GM12878 (cell line): ENCODE data around the gene SASH1. TPM values are rescaled to one million over a fixed set of nuclear protein-coding genes. Genes with fewer than 3 reads are reported as not detected.
A peak's percentile ranks its signal among the peaks of the same experiment; 100 is the strongest.

ENCODE experiments used
- ATAC-seq: fragments of 200-7000 bp; cut with Tn5 transposase; 3 replicates; pipeline ENCODE4 v1.9.1; 2020; ENCODE audit warnings: mild to moderate bottlenecking, moderate library complexity
- BruUV-seq: library from RNA; stranded (reverse); fragments of 400-500 nt; replicated peaks from 2 replicates; lab custom pipeline; 2021; lab: Mats Ljungman, UMichigan
- CTCF ChIA-PET: fragments of 300-600 bp; sonication (Branson Sonifier 250); formaldehyde crosslinking; extraction: SDS; loops from one replicate; lab custom pipeline; 2021; ENCODE audit warnings: inconsistent platforms; lab: Yijun Ruan, JAX
- POLR2A ChIA-PET: fragments of 350-600 bp; formaldehyde crosslinking; extraction: SDS; loops from one replicate; lab custom pipeline; 2021; ENCODE audit warnings: inconsistent platforms; lab: Charles Lee
- RAD21 ChIA-PET: fragments of 300-600 bp; sonication (Branson Sonifier 250); formaldehyde crosslinking; loops from one replicate; lab custom pipeline; 2023; ENCODE audit warnings: antibody characterized with exemption; ENCODE audit not compliant: unreplicated experiment; lab: Charles Lee
- SMC1A ChIA-PET: fragments of 300-600 bp; sonication (Branson Sonifier 250); formaldehyde crosslinking; loops from one replicate; lab custom pipeline; 2023; ENCODE audit not compliant: unreplicated experiment, uncharacterized antibody; lab: Charles Lee
- DNase-seq: peaks from one replicate; pipeline ENCODE4 v3.0.0-alpha.2; 2011; ENCODE audit warnings: low read depth, low spot score
- FAIRE-seq: peaks from 3 replicates; lab custom pipeline; 2011; peaks lifted over from hg19 to GRCh38; lab: Jason Lieb, UNC
- H2AFZ ChIP-seq: 2 replicates; pipeline ENCODE4 v1.6.0; 2011; ENCODE audit warnings: low read depth, low read length, control low read depth; ENCODE audit not compliant: control insufficient read depth
- H3K27ac ChIP-seq: 2 replicates; pipeline ENCODE4 v1.5.1; 2011; ENCODE audit warnings: control low read depth; ENCODE audit not compliant: control insufficient read depth, insufficient read depth
- H3K27me3 ChIP-seq, 2 experiments: replicated peaks in 1 of 2; 2 replicates each; pipeline versions ENCODE4 v1.6.0 to v1.6.1; 2011; ENCODE audit warnings: low read length in 1 of 2; ENCODE audit not compliant: control insufficient read depth in 2 of 2, insufficient read depth in 2 of 2
- H3K36me3 ChIP-seq, 2 experiments: 2 replicates each; pipeline ENCODE4 v1.5.1; 2011; ENCODE audit warnings: low read length in 1 of 2; ENCODE audit not compliant: control insufficient read depth in 2 of 2, insufficient read depth in 2 of 2
- H3K4me1 ChIP-seq: 2 replicates; pipeline ENCODE4 v1.6.1; 2011; ENCODE audit warnings: mild to moderate bottlenecking, low read length, moderate library complexity, mixed read lengths; ENCODE audit not compliant: control insufficient read depth, insufficient read depth
- H3K4me2 ChIP-seq: 2 replicates; pipeline ENCODE4 v1.6.0; 2011; ENCODE audit warnings: control low read depth; ENCODE audit not compliant: control insufficient read depth, insufficient read depth
- H3K4me3 ChIP-seq: fragments of 200-600 bp; sonication (generic); 2 replicates; pipeline ENCODE4 v1.5.1; 2016
- H3K79me2 ChIP-seq: 2 replicates; pipeline ENCODE4 v1.6.0; 2011; ENCODE audit warnings: low read length; ENCODE audit not compliant: control insufficient read depth, insufficient read depth
- H3K9ac ChIP-seq: 2 replicates; pipeline ENCODE4 v1.8.0; 2011; ENCODE audit warnings: low read length, control low read depth, mixed read lengths; ENCODE audit not compliant: control insufficient read depth, insufficient read depth
- H3K9me3 ChIP-seq: replicated peaks from 3 replicates; pipeline ENCODE4 v1.5.1; 2011; ENCODE audit warnings: mild to moderate bottlenecking, low read length; ENCODE audit not compliant: control insufficient read depth, insufficient read depth
- H4K20me1 ChIP-seq: 2 replicates; pipeline ENCODE4 v1.6.0; 2011; ENCODE audit not compliant: control insufficient read depth, insufficient read depth
- BCL11A ChIP-seq: IDR thresholded peaks from 2 replicates; pipeline ENCODE4 v1.6.1; 2011; ENCODE audit warnings: low read depth, low read length
- BHLHE40 ChIP-seq, 2 experiments: fragments of 450-650 bp in 1 of 2; IDR thresholded peaks; 2 replicates each; pipeline ENCODE4 v1.6.1; 2011 to 2017; ENCODE audit warnings: low read depth in 2 of 2, borderline replicate concordance in 1 of 2, improper control_type of control experiment in 1 of 2, low read length in 1 of 2, mild to moderate bottlenecking in 1 of 2
- BRCA1 ChIP-seq: IDR thresholded peaks from 2 replicates; pipeline ENCODE4 v1.6.1; 2011; ENCODE audit warnings: low read depth, low read length, improper control_type of control experiment
- CBFB ChIP-seq: IDR thresholded peaks from 2 replicates; pipeline ENCODE4 v1.6.1; 2016; ENCODE audit warnings: antibody characterized with exemption, low read depth
- CBX3 ChIP-seq: fragments of 200-600 bp; sonication (generic); IDR thresholded peaks from 2 replicates; pipeline ENCODE4 v1.6.1; 2016; ENCODE audit warnings: low read depth, borderline replicate concordance
- HDAC6 ChIP-seq: fragments of 200-600 bp; sonication (generic); IDR thresholded peaks from one replicate; pipeline ENCODE4 v1.8.0; 2017; ENCODE audit warnings: antibody characterized with exemption; ENCODE audit not compliant: unreplicated experiment
- KAT2A ChIP-seq: conservative IDR thresholded peaks from 2 replicates; pipeline ENCODE4 v1.6.1; 2011; ENCODE audit warnings: low read depth, low read length; ENCODE audit not compliant: control insufficient read depth
- MTA2 ChIP-seq: fragments of 450-650 bp; IDR thresholded peaks from 2 replicates; pipeline ENCODE4 v1.6.1; 2016; ENCODE audit warnings: low read depth, mild to moderate bottlenecking, moderate library complexity
- POLR2AphosphoS2 ChIP-seq: IDR thresholded peaks from 2 replicates; pipeline ENCODE4 v1.6.1; 2011; ENCODE audit warnings: low read depth, mild to moderate bottlenecking, low read length, improper control_type of control experiment, moderate library complexity
- SUPT20H ChIP-seq: IDR thresholded peaks from 2 replicates; pipeline ENCODE4 v1.6.1; 2011; ENCODE audit warnings: low read depth, mild to moderate bottlenecking, low read length, moderate library complexity, borderline replicate concordance; ENCODE audit not compliant: control insufficient read depth
- YY1 ChIP-seq: IDR thresholded peaks from 2 replicates; pipeline ENCODE4 v1.6.1; 2011; ENCODE audit warnings: low read depth, mild to moderate bottlenecking, low read length
- ZNF622 ChIP-seq: fragments of 450-650 bp; IDR thresholded peaks from 2 replicates; pipeline ENCODE4 v1.6.1; 2017; ENCODE audit warnings: mild to moderate bottlenecking, inconsistent platforms
- WGBS: methylation state at CpG from one replicate; pipeline ENCODE4 v1.1.6; 2016; ENCODE audit warnings: low lambda C conversion rate; ENCODE audit not compliant: insufficient replicate concordance, insufficient coverage; ENCODE audit errors: missing lambda C conversion rate; 5-methylcytosine and 5-hydroxymethylcytosine counted together
- in situ Hi-C: fragments of 300-500 bp; cut with MboI; formaldehyde crosslinking; loops from 9 replicates; pipeline ENCODE4 v1.14.3; 2018; ENCODE audit warnings: mixed read lengths
- intact Hi-C: fragments of 100-400 bp; cut with micrococcal nuclease; formaldehyde crosslinking; loops from one replicate; pipeline ENCODE4 v1.14.2; 2022; ENCODE audit not compliant: unreplicated experiment
- polyA plus RNA-seq, 11 experiments: library from polyadenylated mRNA; depleted of rRNA in 4 of 11; unstranded in 6 of 11; stranded (reverse) in 5 of 11; fragments of >200 nt; fragmentation: Nextera tagmentation in 4 of 11; fragmentation: Illumina TruSeq in 1 of 11; extraction: Ambion mirVana in 4 of 11; extraction: Trizol in 1 of 11; gene quantifications; 1 replicate in 1 of 11; 2 replicates in 10 of 11; pipeline versions ENCODE4 v1.2.1 to v1.2.3, GENCODE V29; 2011 to 2016; ENCODE audit warnings: inconsistent platforms in 2 of 11, missing spikeins in 2 of 11, low read depth in 1 of 11
- total RNA-seq, 4 experiments: library from RNA; depleted of rRNA in 3 of 4; stranded (reverse); fragments of >200 nt in 3 of 4; fragmentation: Illumina TruSeq in 1 of 4; extraction: Trizol in 1 of 4; gene quantifications; 2 replicates each; pipeline versions ENCODE4 v1.2.1 to v1.2.3, GENCODE V29; 2013 to 2021
- TF ChIP-seq, protein P1 (sequence below): fragments of 450-650 bp; IDR thresholded peaks from 2 replicates; pipeline ENCODE4 v1.6.1; 2016; ENCODE audit warnings: mild to moderate bottlenecking, moderate library complexity, borderline replicate concordance
- TF ChIP-seq, protein P2 (sequence below): IDR thresholded peaks from 2 replicates; pipeline ENCODE4 v1.6.1; 2011; ENCODE audit warnings: mild to moderate bottlenecking, low read depth, low read length, moderate library complexity; ENCODE audit not compliant: insufficient replicate concordance
- TF ChIP-seq, protein P3 (sequence below): fragments of 450-650 bp; IDR thresholded peaks from 2 replicates; pipeline ENCODE4 v1.6.1; 2018; ENCODE audit warnings: borderline replicate concordance, mild to moderate bottlenecking; ENCODE audit not compliant: partially characterized antibody

SASH1 gene
- total and polyA plus RNA-seq, 10 of the 15 experiments (the other 5 are each of a cell fraction or from before 2014, with no cell fraction given), result 0.01 to 0.73 (median 0.14) TPM; not detected in 4

DNA sequence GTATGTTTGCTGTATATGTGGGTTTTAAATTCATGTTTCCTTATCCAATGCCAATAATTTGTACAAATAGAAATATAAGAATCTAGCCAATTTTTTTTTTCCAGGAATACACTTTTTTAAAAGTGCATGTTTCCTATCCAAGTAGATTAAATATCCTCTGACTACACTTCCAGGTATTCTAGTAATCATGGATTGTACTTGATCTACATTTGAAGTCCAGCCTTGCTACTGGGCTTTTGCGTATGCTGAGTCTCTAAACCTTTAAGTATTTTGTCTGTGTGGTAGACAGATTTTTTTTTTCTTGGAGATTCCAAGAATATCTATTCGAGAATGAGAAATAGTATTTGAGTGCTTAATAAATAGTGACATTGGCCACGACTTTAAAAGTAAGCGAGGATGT, 188.3 kb downstream of the SASH1 start:
- BruUV-seq, result no TSS peak
- no peak overlapping the region for H2AFZ ChIP-seq
- H3K27me3 ChIP-seq, result no peaks in the 10 kb centered on the region; a peak in 1 of 4 replicates
- H3K4me1 ChIP-seq, result no peaks in the 10 kb centered on the region
- H3K9ac ChIP-seq, result no peak overlapping the region
- H3K4me3 ChIP-seq, result no peak overlapping the region
- ChIA-PET POLR2A (no interaction called here), SMC1A (interaction anchor here (1.4 kb wide), 1 partner anchor 8 kb away, joined by 3 read pairs; no protein-coding TSS in a partner anchor), CTCF (interaction anchor here (1.1 kb wide), 1 partner anchor 29 kb away, joined by 3 read pairs; no protein-coding TSS in a partner anchor), RAD21 (interaction anchor here (0.5 kb wide), 1 partner anchor 18 kb away, joined by 3 read pairs; no protein-coding TSS in a partner anchor)
- no peak overlapping the region for H3K27ac ChIP-seq
- FAIRE-seq (no peak), DNase-seq (no peak), ATAC-seq (no peak)
- H3K9me3 ChIP-seq, result no peaks in the 10 kb centered on the region
- in situ Hi-C loops (no loop called here), intact Hi-C loops (no loop called here)
- no peaks in the 10 kb centered on the region for H3K79me2 ChIP-seq
- no peaks in the 10 kb centered on the region for H3K36me3 ChIP-seq
- 0 out of 2 replicates have a peak overlapping the region, but pooled peaks have one; percentile 19 for H3K4me2 ChIP-seq
- 71% methylated on average over 4 of the region's 4 CpGs for WGBS
- no peaks in the 10 kb centered on the region for H4K20me1 ChIP-seq
- TF ChIP-seq, protein P1, sequence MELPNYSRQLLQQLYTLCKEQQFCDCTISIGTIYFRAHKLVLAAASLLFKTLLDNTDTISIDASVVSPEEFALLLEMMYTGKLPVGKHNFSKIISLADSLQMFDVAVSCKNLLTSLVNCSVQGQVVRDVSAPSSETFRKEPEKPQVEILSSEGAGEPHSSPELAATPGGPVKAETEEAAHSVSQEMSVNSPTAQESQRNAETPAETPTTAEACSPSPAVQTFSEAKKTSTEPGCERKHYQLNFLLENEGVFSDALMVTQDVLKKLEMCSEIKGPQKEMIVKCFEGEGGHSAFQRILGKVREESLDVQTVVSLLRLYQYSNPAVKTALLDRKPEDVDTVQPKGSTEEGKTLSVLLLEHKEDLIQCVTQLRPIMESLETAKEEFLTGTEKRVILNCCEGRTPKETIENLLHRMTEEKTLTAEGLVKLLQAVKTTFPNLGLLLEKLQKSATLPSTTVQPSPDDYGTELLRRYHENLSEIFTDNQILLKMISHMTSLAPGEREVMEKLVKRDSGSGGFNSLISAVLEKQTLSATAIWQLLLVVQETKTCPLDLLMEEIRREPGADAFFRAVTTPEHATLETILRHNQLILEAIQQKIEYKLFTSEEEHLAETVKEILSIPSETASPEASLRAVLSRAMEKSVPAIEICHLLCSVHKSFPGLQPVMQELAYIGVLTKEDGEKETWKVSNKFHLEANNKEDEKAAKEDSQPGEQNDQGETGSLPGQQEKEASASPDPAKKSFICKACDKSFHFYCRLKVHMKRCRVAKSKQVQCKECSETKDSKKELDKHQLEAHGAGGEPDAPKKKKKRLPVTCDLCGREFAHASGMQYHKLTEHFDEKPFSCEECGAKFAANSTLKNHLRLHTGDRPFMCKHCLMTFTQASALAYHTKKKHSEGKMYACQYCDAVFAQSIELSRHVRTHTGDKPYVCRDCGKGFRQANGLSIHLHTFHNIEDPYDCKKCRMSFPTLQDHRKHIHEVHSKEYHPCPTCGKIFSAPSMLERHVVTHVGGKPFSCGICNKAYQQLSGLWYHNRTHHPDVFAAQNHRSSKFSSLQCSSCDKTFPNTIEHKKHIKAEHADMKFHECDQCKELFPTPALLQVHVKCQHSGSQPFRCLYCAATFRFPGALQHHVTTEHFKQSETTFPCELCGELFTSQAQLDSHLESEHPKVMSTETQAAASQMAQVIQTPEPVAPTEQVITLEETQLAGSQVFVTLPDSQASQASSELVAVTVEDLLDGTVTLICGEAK, result no peak
- TF ChIP-seq HDAC6 (no peak), BRCA1 (no peak), CBFB (no peak), POLR2AphosphoS2 (no peak), KAT2A (no peak), SUPT20H (no peak), BHLHE40 (IDR thresholded peaks at IDR 0.05; ENCODE audit: borderline replicate concordance in 1 of 2, low read depth in 2 of 2, low read length in 1 of 2) (no peak), CBX3 (no peak), ZNF622 (no peak), YY1 (no peak), BCL11A (no peak), MTA2 (no peak)
- TF ChIP-seq, protein P2, sequence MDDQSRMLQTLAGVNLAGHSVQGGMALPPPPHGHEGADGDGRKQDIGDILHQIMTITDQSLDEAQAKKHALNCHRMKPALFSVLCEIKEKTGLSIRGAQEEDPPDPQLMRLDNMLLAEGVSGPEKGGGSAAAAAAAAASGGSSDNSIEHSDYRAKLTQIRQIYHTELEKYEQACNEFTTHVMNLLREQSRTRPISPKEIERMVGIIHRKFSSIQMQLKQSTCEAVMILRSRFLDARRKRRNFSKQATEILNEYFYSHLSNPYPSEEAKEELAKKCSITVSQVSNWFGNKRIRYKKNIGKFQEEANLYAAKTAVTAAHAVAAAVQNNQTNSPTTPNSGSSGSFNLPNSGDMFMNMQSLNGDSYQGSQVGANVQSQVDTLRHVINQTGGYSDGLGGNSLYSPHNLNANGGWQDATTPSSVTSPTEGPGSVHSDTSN, result no peak
- TF ChIP-seq, protein P3, sequence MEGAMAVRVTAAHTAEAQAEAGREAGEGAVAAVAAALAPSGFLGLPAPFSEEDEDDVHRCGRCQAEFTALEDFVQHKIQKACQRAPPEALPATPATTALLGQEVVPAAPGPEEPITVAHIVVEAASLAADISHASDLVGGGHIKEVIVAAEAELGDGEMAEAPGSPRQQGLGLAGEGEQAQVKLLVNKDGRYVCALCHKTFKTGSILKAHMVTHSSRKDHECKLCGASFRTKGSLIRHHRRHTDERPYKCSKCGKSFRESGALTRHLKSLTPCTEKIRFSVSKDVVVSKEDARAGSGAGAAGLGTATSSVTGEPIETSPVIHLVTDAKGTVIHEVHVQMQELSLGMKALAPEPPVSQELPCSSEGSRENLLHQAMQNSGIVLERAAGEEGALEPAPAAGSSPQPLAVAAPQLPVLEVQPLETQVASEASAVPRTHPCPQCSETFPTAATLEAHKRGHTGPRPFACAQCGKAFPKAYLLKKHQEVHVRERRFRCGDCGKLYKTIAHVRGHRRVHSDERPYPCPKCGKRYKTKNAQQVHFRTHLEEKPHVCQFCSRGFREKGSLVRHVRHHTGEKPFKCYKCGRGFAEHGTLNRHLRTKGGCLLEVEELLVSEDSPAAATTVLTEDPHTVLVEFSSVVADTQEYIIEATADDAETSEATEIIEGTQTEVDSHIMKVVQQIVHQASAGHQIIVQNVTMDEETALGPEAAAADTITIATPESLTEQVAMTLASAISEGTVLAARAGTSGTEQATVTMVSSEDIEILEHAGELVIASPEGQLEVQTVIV, result no peak
